HepG2 (cell line): ENCODE data around the gene COQ8B. TPM values are rescaled to one million over a fixed set of nuclear protein-coding genes. Genes with fewer than 3 reads are reported as not detected.
A peak's percentile ranks its signal among the peaks of the same experiment; 100 is the strongest.

Experiments
- AFF4 ChIP-seq: sonication (generic); formaldehyde crosslinking; IDR thresholded peaks from 2 replicates; pipeline ENCODE4 v1.4.0; 2020; ENCODE audit warnings: missing genetic modification reagents
- ETV5 ChIP-seq: IDR thresholded peaks from 2 replicates; pipeline ENCODE4 v1.6.1; 2018; ENCODE audit warnings: missing biosample characterization, missing genetic modification reagents, inconsistent platforms, borderline replicate concordance
- FOXP1 ChIP-seq, 2 experiments: fragments of 450-650 bp in 1 of 2; IDR thresholded peaks; 2 replicates each; pipeline ENCODE4 v1.6.1; 2017 to 2018; ENCODE audit warnings: antibody characterized with exemption in 1 of 2
- PAXIP1 ChIP-seq: sonication (generic); formaldehyde crosslinking; conservative IDR thresholded peaks from 2 replicates; pipeline ENCODE4 v1.4.0; 2020; ENCODE audit warnings: mild to moderate bottlenecking, missing genetic modification reagents, moderate library complexity
- PLSCR1 ChIP-seq: sonication (generic); formaldehyde crosslinking; IDR thresholded peaks from 2 replicates; pipeline ENCODE4 v1.5.0; 2020; ENCODE audit warnings: missing genetic modification reagents, mild to moderate bottlenecking, borderline replicate concordance
- TMF1 ChIP-seq: sonication (generic); formaldehyde crosslinking; IDR thresholded peaks from 2 replicates; pipeline ENCODE4 v1.8.1; 2022; ENCODE audit warnings: low read depth, missing genetic modification reagents
- YEATS2 ChIP-seq: sonication (generic); formaldehyde crosslinking; IDR thresholded peaks from 2 replicates; pipeline ENCODE4 v1.4.0; 2020; ENCODE audit warnings: missing genetic modification reagents, borderline replicate concordance
- ZNF296 ChIP-seq: sonication (generic); formaldehyde crosslinking; conservative IDR thresholded peaks from 2 replicates; pipeline ENCODE4 v1.5.0; 2020; ENCODE audit warnings: mild to moderate bottlenecking, missing genetic modification reagents
- ZNF343 ChIP-seq: sonication (generic); formaldehyde crosslinking; IDR thresholded peaks from 2 replicates; pipeline ENCODE4 v1.4.0; 2020; ENCODE audit warnings: mild to moderate bottlenecking, missing genetic modification reagents
- ZNF687 ChIP-seq: sonication (generic); formaldehyde crosslinking; IDR thresholded peaks from 2 replicates; pipeline ENCODE4 v1.5.1; 2020; ENCODE audit warnings: mild to moderate bottlenecking, missing genetic modification reagents, moderate library complexity
- ZNF749 ChIP-seq: sonication (generic); formaldehyde crosslinking; IDR thresholded peaks from 2 replicates; pipeline ENCODE4 v1.8.0; 2022; ENCODE audit warnings: mild to moderate bottlenecking, missing genetic modification reagents, moderate library complexity, borderline replicate concordance
- ZNF816 ChIP-seq: sonication (generic); formaldehyde crosslinking; IDR thresholded peaks from 2 replicates; pipeline ENCODE4 v1.8.0; 2022; ENCODE audit warnings: missing genetic modification reagents, mild to moderate bottlenecking, borderline replicate concordance
- polyA plus RNA-seq, 8 experiments: library from polyadenylated mRNA; depleted of rRNA in 3 of 8; stranded (reverse) in 7 of 8; unstranded in 1 of 8; fragments of >200 nt; fragmentation: Illumina TruSeq in 4 of 8; extraction: Trizol in 4 of 8; gene quantifications; 2 replicates each; pipeline versions ENCODE4 v1.2.1 to v1.2.3, GENCODE V29; 2011 to 2016; ENCODE audit warnings: low read depth in 4 of 8, missing spikeins in 1 of 8, mixed read lengths in 1 of 8; ENCODE audit not compliant: insufficient read depth in 1 of 8
- total RNA-seq, 5 experiments: library from RNA; depleted of rRNA; stranded (reverse); fragments of >200 nt; fragmentation: Illumina TruSeq; extraction: Trizol; gene quantifications; 2 replicates each; pipeline ENCODE4 v1.2.3, GENCODE V29; 2016; ENCODE audit warnings: low read depth in 1 of 5

Gene COQ8B
- total and polyA plus RNA-seq, 2 of the 13 experiments (the other 11 are each of a cell fraction or from before 2014, with no cell fraction given): 12.3 to 17.2 TPM

GRCh38 chr19:40662925-40663694, 53.6 kb downstream of the COQ8B start (continued):
- TF ChIP-seq FOXP1 (IDR thresholded peaks at IDR 0.05) (no peak), FOXP1 (CRISPR knock-in tag; IDR thresholded peaks at IDR 0.05) (no peak), AFF4 (CRISPR knock-in tag) (no peak), ZNF296 (CRISPR knock-in tag) (no peak), ETV5 (CRISPR knock-in tag) (peak; percentile 57; the same call in 1 of the 2 replicates), ZNF816 (CRISPR knock-in tag) (0 out of 2 replicates have a peak, but pooled peaks have one; percentile 56), YEATS2 (CRISPR knock-in tag) (no peak), ZNF687 (CRISPR knock-in tag) (peak; percentile 95), TMF1 (no peak), ZNF749 (peak; percentile 33; the same call in 1 of the 2 replicates), ZNF343 (CRISPR knock-in tag) (no peak), PAXIP1 (CRISPR knock-in tag) (no peak), PLSCR1 (CRISPR knock-in tag) (no peak)
- TF ChIP-seq, all 625 proteins: peak for 237
